Coronary artery (tissue), 2 donors: ENCODE results near the gene CCDC51.

Experiments
- DNase-seq: peaks from one replicate; pipeline ENCODE4 v3.0.0-alpha.2; 2017; ENCODE audit warnings: low spot score
- H3K27ac ChIP-seq, 2 donors: fragments of 200-600 bp; sonication (generic); one replicate each; pipeline ENCODE4 v1.5.1; 2016 to 2019
- H3K4me3 ChIP-seq: fragments of 200-600 bp; sonication (generic); 2 replicates; pipeline ENCODE4 v1.5.1; 2016; ENCODE audit warnings: mild to moderate bottlenecking, moderate library complexity
- TF ChIP-seq, protein P1 (sequence below): fragments of 200-600 bp; sonication (generic); IDR thresholded peaks from one replicate; pipeline ENCODE4 v1.5.1; 2019; ENCODE audit warnings: antibody characterized with exemption

The CCDC51 gene

DNA sequence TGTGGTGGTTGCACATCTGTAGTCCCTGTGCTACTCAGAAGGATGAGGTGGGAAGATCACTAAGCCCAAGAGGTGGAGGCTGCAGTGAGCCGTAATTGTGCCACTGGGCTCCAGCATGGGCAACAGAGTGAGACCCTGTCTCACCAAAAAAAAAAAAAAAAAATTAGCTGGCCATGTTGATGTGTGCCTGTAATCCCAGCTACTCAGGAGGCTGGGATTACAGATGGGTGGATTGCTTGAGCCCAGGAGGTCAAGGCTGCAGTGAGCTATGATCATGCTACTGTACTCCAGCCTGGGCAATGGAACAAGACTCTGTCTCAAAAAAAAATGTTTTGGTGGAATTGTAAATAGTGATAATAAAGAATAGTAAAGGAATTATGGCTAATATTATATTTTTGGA lies 16.5 kb upstream of the CCDC51 start:
- TF ChIP-seq, protein P1, sequence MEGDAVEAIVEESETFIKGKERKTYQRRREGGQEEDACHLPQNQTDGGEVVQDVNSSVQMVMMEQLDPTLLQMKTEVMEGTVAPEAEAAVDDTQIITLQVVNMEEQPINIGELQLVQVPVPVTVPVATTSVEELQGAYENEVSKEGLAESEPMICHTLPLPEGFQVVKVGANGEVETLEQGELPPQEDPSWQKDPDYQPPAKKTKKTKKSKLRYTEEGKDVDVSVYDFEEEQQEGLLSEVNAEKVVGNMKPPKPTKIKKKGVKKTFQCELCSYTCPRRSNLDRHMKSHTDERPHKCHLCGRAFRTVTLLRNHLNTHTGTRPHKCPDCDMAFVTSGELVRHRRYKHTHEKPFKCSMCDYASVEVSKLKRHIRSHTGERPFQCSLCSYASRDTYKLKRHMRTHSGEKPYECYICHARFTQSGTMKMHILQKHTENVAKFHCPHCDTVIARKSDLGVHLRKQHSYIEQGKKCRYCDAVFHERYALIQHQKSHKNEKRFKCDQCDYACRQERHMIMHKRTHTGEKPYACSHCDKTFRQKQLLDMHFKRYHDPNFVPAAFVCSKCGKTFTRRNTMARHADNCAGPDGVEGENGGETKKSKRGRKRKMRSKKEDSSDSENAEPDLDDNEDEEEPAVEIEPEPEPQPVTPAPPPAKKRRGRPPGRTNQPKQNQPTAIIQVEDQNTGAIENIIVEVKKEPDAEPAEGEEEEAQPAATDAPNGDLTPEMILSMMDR, result no peak
- Histone ChIP-seq H3K27ac (no peak overlapping the region), H3K4me3 (no peak overlapping the region)
- DNase-seq, result no peak

DNA sequence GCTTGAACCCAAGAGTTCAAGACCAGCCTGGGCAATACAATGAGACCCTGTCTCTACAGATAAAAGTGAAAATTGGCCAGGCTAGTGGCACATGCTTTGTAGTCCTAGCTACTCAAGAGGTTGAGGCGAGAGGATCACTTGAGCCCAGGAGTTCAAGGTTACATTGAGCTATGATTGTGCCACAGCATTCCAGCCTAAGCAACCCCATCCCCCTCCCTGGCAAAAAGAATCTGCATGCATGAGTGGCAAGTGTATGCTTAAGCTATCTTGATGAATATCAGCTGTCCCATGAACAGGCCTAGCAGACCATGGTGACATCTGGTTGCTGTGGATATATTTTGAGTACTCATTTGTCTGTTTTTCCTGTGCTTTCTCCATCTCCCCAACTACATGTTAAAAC lies 11.4 kb upstream of the CCDC51 start:
- no peak for DNase-seq
- TF ChIP-seq, protein P1, result no peak
- no peak overlapping the region for H3K27ac ChIP-seq
- H3K4me3 ChIP-seq, result no peak overlapping the region

DNA sequence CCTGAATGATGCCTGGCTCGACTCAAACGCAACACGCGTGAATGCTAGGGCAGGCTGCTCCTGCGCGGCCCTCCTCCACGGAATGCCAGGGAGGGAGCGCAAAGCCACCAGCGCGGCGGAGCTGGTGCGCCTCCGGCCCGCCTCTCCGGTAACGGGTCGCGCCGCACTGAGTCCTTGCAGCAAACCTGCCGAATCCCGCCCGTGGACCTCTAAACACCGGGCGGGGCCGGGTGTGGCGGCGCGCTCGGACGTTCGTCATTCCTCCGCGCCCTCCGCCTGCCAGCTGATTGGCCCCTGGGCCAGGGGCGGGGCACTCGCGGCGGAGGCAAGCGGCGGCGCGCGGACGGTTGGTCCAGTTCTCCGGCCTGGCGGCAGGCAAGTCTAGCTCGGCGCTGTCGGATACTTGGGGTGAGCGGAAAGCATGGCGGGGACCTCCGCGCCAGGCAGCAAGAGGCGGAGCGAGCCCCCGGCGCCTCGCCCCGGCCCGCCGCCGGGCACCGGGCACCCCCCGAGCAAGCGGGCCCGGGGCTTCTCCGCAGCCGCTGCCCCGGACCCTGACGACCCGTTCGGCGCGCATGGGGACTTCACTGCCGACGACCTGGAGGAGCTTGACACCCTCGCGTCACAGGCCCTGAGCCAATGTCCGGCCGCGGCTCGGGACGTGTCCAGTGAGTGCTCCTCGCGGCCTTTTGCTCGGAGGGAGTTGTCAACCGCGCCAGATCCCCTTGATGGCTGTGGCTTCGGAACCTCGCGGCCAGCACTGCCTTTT lies 6.7 kb upstream of the CCDC51 start, which contains the start of gene ATRIP:
Gene ATRIP, plus strand, starts transcription at position 313 of the 769 bp plus-strand sequence. Its CDS starts 109 bp downstream, at position 422.
- peak; percentile 94 for DNase-seq
- Histone ChIP-seq H3K27ac (peak within 1 kb of the TSS; percentile 58 to 98), H3K4me3 (peak within 1 kb of the TSS; percentile 97)
- TF ChIP-seq, protein P1, result no peak

DNA sequence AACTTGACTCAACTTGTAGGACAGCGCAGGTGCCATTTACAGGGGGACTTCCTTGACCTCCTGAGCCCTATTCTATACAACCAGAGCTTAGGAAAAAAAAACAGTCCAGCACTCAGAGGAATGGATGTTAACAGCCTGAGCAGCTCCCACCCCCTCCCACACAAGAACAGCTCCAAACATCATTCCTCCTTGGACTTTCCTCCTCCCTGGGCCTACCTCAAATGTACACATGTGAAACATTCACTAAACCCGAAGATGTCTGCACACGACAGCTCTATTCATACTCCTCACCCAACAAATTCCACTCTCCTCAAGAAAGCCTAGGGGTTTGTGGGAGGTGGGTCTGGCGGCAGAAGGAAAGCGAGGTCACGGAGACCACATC lies 6.1 kb upstream of the CCDC51 start:
- peak overlapping the region; percentile 58 to 98 for H3K27ac ChIP-seq
- TF ChIP-seq, protein P1, result no peak
- DNase-seq, result no peak
- H3K4me3 ChIP-seq, result peak overlapping the region; percentile 97

DNA sequence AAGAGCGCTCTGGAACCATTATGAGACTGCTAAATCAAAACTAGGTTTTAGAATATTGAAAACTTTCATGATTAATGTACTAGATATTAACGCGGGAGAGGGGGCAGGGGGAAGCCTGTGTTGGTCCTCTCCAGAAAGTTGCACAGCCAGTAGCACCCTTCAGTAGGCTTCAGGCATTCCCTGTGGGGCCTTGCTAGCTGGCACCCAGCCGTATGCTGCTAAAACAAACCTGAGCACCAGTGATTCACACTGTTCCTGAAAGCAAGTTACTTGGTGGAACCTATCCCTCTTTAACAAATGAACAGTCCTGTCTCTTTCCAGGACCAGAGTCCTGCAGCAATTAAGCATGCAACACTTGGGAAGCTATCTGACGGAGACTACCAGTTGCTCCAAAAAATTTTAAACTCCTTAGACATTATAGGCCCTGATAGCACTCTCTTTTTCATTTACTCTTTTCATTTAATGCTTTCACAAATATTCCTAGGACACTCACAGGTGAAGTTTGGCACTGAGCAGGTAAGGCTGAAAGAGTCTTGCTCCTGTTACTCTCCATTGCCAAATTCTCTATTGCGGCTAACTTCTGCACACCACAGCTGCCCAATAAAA lies 5.5 kb upstream of the CCDC51 start:
- TF ChIP-seq, protein P1, result no peak
- DNase-seq, result no peak
- Histone ChIP-seq H3K4me3 (no peak overlapping the region), H3K27ac (no peak overlapping the region)

DNA sequence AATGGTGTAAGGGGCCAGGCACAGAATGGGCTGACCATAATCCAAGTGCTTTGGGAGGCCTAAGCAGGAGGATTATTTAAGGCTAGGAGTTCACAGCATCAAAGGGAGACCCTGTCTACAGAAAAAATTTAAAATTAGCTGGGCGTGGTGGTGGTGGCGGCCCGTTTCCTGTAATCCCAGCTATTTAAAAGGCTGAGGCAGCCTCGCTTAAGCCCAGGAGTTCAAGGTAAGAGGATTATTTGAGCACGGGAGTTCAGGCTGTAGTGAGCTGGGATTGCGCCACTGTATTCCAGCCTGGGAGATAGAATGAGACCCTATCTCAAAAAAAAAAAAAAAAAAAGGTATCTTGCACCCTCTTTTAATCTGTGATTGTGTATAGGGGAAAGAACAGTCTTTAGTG lies 2.0 kb upstream of the CCDC51 start:
- TF ChIP-seq, protein P1, result no peak
- H3K4me3 ChIP-seq, result peak overlapping the region; percentile 1
- no peak for DNase-seq
- H3K27ac ChIP-seq, result no peak overlapping the region

DNA sequence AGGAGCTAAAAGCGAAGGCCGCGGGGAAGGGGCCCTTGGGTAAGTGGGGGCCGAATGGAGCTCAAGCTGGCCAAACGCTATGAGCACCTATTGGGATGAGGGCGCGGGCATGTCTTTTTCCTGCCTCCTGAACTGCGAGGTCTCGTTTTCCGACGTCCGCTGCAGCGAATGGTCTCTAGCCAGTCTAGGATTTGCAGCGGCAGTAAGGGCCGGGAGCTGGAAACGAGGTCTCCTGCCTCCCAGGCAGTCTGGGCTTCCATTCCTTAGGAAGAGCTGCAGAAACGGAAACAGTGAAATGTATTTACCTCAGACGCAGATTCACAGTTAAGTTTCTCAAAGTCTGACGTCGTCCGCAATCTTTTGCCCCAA lies 655 bp upstream of the CCDC51 start:
- TF ChIP-seq, protein P1, result no peak

More for the DNA sequence above, 655 bp upstream of the CCDC51 start:
- peak; percentile 73 for DNase-seq
- H3K4me3 ChIP-seq, result peak overlapping the region; percentile 94
- H3K27ac ChIP-seq, result peak overlapping the region; percentile 82 to 97
